GM23248 (cell line): ENCODE data around the gene HMGB4. TPM values are rescaled to one million over a fixed set of nuclear protein-coding genes. Genes with fewer than 3 reads are reported as not detected.

Source experiments
- DNase-seq: peaks from one replicate; pipeline ENCODE4 v3.0.0-alpha.2; 2015
- H2AFZ ChIP-seq: fragments of 200-600 bp; sonication (generic); 2 replicates; pipeline ENCODE4 v1.6.1; 2016; ENCODE audit warnings: antibody characterized with exemption
- H3F3A ChIP-seq: fragments of 200-600 bp; sonication (generic); 2 replicates; pipeline ENCODE4 v1.6.1; 2016; ENCODE audit warnings: mild to moderate bottlenecking, antibody characterized with exemption, mixed run types; ENCODE audit not compliant: insufficient read depth
- H3K27ac ChIP-seq: fragments of 200-600 bp; sonication (generic); 2 replicates; pipeline ENCODE4 v1.5.1; 2016; ENCODE audit warnings: mild to moderate bottlenecking
- H3K27me3 ChIP-seq: fragments of 200-600 bp; sonication (generic); replicated peaks from 2 replicates; pipeline ENCODE4 v1.6.1; 2016; ENCODE audit warnings: mild to moderate bottlenecking; ENCODE audit not compliant: insufficient read depth
- H3K36me3 ChIP-seq: fragments of 200-600 bp; sonication (generic); 2 replicates; pipeline ENCODE4 v1.6.1; 2016; ENCODE audit warnings: low read depth, mild to moderate bottlenecking
- H3K4me1 ChIP-seq: fragments of 200-600 bp; sonication (generic); 2 replicates; pipeline ENCODE4 v1.6.1; 2016; ENCODE audit warnings: mild to moderate bottlenecking; ENCODE audit not compliant: insufficient read depth
- H3K4me2 ChIP-seq: fragments of 200-600 bp; sonication (generic); one replicate; pipeline ENCODE4 v1.6.1; 2016; ENCODE audit warnings: mild to moderate bottlenecking; ENCODE audit not compliant: unreplicated experiment
- H3K4me3 ChIP-seq: fragments of 200-600 bp; sonication (generic); 2 replicates; pipeline ENCODE4 v1.5.1; 2016; ENCODE audit warnings: mild to moderate bottlenecking
- H3K79me2 ChIP-seq: fragments of 200-600 bp; sonication (generic); 2 replicates; pipeline ENCODE4 v1.6.1; 2016; ENCODE audit warnings: mild to moderate bottlenecking; ENCODE audit not compliant: insufficient read depth
- H3K9ac ChIP-seq: fragments of 200-600 bp; sonication (generic); 2 replicates; pipeline ENCODE4 v1.6.1; 2016; ENCODE audit warnings: mild to moderate bottlenecking
- H3K9me2 ChIP-seq: fragments of 200-600 bp; sonication (generic); 2 replicates; pipeline ENCODE4 v1.6.1; 2016; ENCODE audit warnings: mixed run types, mild to moderate bottlenecking, moderate library complexity; ENCODE audit not compliant: insufficient read depth
- H3K9me3 ChIP-seq: fragments of 200-600 bp; sonication (generic); one replicate; pipeline ENCODE4 v1.6.1; 2017; ENCODE audit warnings: low read depth
- H4K20me1 ChIP-seq: fragments of 200-600 bp; sonication (generic); 2 replicates; pipeline ENCODE4 v1.6.0; 2016; ENCODE audit not compliant: insufficient read depth
- EZH2 ChIP-seq: fragments of 200-600 bp; sonication (generic); IDR thresholded peaks from 2 replicates; pipeline ENCODE4 v1.6.1; 2018; ENCODE audit warnings: antibody characterized with exemption, mild to moderate bottlenecking; ENCODE audit not compliant: insufficient read depth, poor library complexity, severe bottlenecking
- EZH2phosphoT487 ChIP-seq: fragments of 200-600 bp; sonication (generic); IDR thresholded peaks from 2 replicates; pipeline ENCODE4 v1.6.1; 2018; ENCODE audit warnings: antibody characterized with exemption, moderate library complexity, mild to moderate bottlenecking, low read depth; ENCODE audit not compliant: insufficient read depth
- WGBS, 2 experiments: methylation state at CpG; one replicate each; pipeline ENCODE4 v1.1.6; 2015 to 2017; ENCODE audit warnings: low lambda C conversion rate in 2 of 2, low coverage in 1 of 2; ENCODE audit errors: missing lambda C conversion rate in 2 of 2; 5-methylcytosine and 5-hydroxymethylcytosine counted together
- in situ Hi-C: fragments of 300-500 bp; cut with MboI; formaldehyde crosslinking; loops from 2 replicates; pipeline ENCODE4 v1.15.0; 2020
- polyA plus RNA-seq: library from polyadenylated mRNA; unstranded; fragments of >200 nt; fragmentation: Nextera tagmentation; extraction: Ambion mirVana; gene quantifications from 2 replicates; pipeline ENCODE4 v1.2.1, GENCODE V29; 2016
- total RNA-seq: library from RNA; depleted of rRNA; stranded (reverse); fragments of >200 nt; shearing (Covaris generic); gene quantifications from 2 replicates; pipeline ENCODE4 v1.2.3, GENCODE V29; 2014

Gene HMGB4
- total and polyA plus RNA-seq, 2 experiments from 2014 or later: not detected

DNA sequence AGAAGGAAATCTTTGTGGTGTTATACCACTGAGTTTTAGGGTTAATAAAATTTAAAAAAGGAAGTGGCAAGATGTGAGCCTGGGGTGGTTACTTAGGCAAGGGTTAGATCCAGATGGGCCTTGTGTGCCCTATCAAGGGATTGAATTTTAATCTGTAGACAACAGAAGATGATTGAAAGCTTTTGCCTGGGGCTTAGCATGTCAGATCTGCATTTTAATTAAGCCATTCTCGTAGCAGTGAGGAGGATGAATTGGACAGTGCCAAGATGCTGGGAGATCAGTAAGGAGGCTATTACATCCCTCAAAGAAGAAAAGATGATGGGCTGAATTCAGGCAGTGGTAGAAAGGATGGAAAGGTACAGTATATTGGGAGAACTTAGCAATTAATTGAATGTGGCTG, 42.3 kb downstream of the HMGB4 start:
- Histone ChIP-seq H4K20me1 (no peaks in the 10 kb centered on the region), H3K9me2 (no peaks in the 10 kb centered on the region), H3K27ac (no peak overlapping the region), H3K27me3 (no peaks in the 10 kb centered on the region), H3K4me3 (no peak overlapping the region), H3F3A (peaks cover 41% of the 10 kb centered on the region), H3K36me3 (no peaks in the 10 kb centered on the region), H3K4me2 (no peak overlapping the region), H3K9ac (no peak overlapping the region), H2AFZ (no peak overlapping the region), H3K9me3 (no peaks in the 10 kb centered on the region), H3K4me1 (peaks cover 36% of the 10 kb centered on the region), H3K79me2 (no peaks in the 10 kb centered on the region)
- in situ Hi-C loops: no loop called here
- WGBS, 2 experiments: 100% methylated on average over 1 of the region's 1 CpG
- no peak for TF ChIP-seq EZH2phosphoT487
- TF ChIP-seq EZH2: no peak
- DNase-seq: no peak

DNA sequence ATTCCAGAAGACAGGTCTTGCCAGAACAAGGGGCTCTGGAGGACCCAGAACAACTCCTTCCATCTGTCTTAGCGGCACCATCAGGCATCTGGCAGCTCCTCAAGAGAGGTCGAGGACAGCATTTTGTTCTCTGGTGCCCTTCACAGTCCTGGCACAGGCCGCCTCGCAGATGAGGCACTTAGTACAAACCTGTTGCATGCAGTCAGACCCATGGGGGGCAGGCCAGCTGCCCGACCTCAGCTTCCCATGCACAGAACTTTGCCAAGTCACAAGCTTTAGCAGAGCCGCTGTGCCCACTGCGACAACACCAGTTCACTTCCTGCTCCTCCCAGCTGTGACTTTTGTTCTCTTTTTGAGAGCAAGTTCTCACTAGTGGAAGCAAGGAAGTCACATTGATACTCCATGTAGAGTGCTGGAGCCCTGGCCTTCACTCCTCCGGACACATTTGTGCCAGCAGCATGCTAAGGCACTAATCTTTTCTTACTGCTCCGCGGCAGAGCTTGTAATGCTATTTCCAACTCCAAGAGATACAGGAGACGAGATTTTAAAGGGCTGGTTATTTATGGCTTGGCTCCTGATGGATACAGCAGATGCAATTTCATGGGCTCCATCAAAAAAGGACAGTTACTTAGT, 44.6 kb downstream of the HMGB4 start:
- H3K9ac ChIP-seq: no peak overlapping the region
- H3K79me2 ChIP-seq: no peaks in the 10 kb centered on the region
- WGBS, 2 experiments: 94 to 96% methylated on average over 11 of the region's 11 CpGs
- H3K4me3 ChIP-seq: no peak overlapping the region
- H4K20me1 ChIP-seq: no peaks in the 10 kb centered on the region
- no peak overlapping the region for H3K27ac ChIP-seq
- TF ChIP-seq EZH2phosphoT487: no peak
- H3K4me1 ChIP-seq: peaks cover 14% of the 10 kb centered on the region
- H3F3A ChIP-seq: peaks cover 21% of the 10 kb centered on the region
- in situ Hi-C loops: no loop called here
- H3K9me2 ChIP-seq: no peaks in the 10 kb centered on the region
- no peak overlapping the region for H3K4me2 ChIP-seq
- H3K9me3 ChIP-seq: no peaks in the 10 kb centered on the region
- no peaks in the 10 kb centered on the region for H3K27me3 ChIP-seq
- H3K36me3 ChIP-seq: no peaks in the 10 kb centered on the region
- H2AFZ ChIP-seq: no peak overlapping the region
- DNase-seq: no peak
